Liver (tissue), 9 donors: ENCODE data around the gene FH. TPM values are rescaled to one million over a fixed set of nuclear protein-coding genes. Genes with fewer than 3 reads are reported as not detected.

ENCODE experiments used
- DNase-seq: peaks from one replicate; pipeline ENCODE4 v3.0.0-alpha.2; 2017; ENCODE audit warnings: low spot score
- H3K27ac ChIP-seq, 2 donors: one replicate each; pipeline ENCODE4 v1.7.0; 2013; ENCODE audit warnings: inconsistent platforms in 2 of 2, low read length in 2 of 2, control low read depth in 1 of 2, low read depth in 1 of 2, mild to moderate bottlenecking in 1 of 2
- H3K27me3 ChIP-seq, 4 donors: one replicate each; pipeline versions ENCODE4 v1.6.1 to v1.7.0; 2013; ENCODE audit warnings: low read length in 3 of 4, inconsistent platforms in 1 of 4, mild to moderate bottlenecking in 1 of 4, moderate library complexity in 1 of 4; ENCODE audit not compliant: control insufficient read depth in 4 of 4, insufficient read depth in 4 of 4
- H3K36me3 ChIP-seq, 4 donors: one replicate each; pipeline versions ENCODE4 v1.6.1 to v1.7.0; 2013; ENCODE audit warnings: low read length in 3 of 4, mild to moderate bottlenecking in 3 of 4, low read depth in 1 of 4, moderate library complexity in 1 of 4; ENCODE audit not compliant: control insufficient read depth in 4 of 4, insufficient read depth in 3 of 4
- H3K4me1 ChIP-seq, 4 donors: one replicate each; pipeline versions ENCODE4 v1.6.1 to v1.7.0; 2013; ENCODE audit warnings: low read length in 3 of 4, mild to moderate bottlenecking in 3 of 4, moderate library complexity in 1 of 4; ENCODE audit not compliant: control insufficient read depth in 4 of 4, insufficient read depth in 4 of 4
- H3K4me3 ChIP-seq, 3 donors: one replicate each; pipeline versions ENCODE4 v1.6.1 to v1.7.0; 2013; ENCODE audit warnings: low read length in 3 of 3, control low read depth in 1 of 3, low read depth in 1 of 3, mild to moderate bottlenecking in 1 of 3
- H3K9ac ChIP-seq, 2 donors: one replicate each; pipeline ENCODE4 v1.7.0; 2013; ENCODE audit warnings: low read length in 2 of 2, mild to moderate bottlenecking in 2 of 2, moderate library complexity in 2 of 2, control low read depth in 1 of 2, low read depth in 1 of 2
- H3K9me3 ChIP-seq, 4 donors: one replicate each; pipeline versions ENCODE4 v1.6.1 to v1.7.0; 2013; ENCODE audit warnings: low read length in 3 of 4; ENCODE audit not compliant: control insufficient read depth in 4 of 4
- EGR1 ChIP-seq, 2 donors: IDR thresholded peaks; 2 replicates each; pipeline ENCODE4 v1.6.1; 2016 to 2018; ENCODE audit warnings: antibody characterized with exemption in 2 of 2, low read depth in 2 of 2
- FOXA1 ChIP-seq: IDR thresholded peaks from 2 replicates; pipeline ENCODE4 v1.6.1; 2016; ENCODE audit warnings: antibody characterized with exemption
- FOXA2 ChIP-seq: IDR thresholded peaks from 2 replicates; pipeline ENCODE4 v1.6.1; 2016; ENCODE audit warnings: antibody characterized with exemption
- HNF4A ChIP-seq, 2 donors: conservative IDR thresholded peaks; 2 replicates each; pipeline ENCODE4 v1.6.1; 2016; ENCODE audit warnings: antibody characterized with exemption in 2 of 2, mild to moderate bottlenecking in 2 of 2
- JUND ChIP-seq, 2 donors: IDR thresholded peaks; 2 replicates each; pipeline ENCODE4 v1.6.1; 2016; ENCODE audit warnings: antibody characterized with exemption in 2 of 2
- RAD21 ChIP-seq, 2 donors: IDR thresholded peaks; 2 replicates each; pipeline ENCODE4 v1.6.1; 2016; ENCODE audit warnings: antibody characterized with exemption in 2 of 2, mild to moderate bottlenecking in 2 of 2
- SP1 ChIP-seq: IDR thresholded peaks from 2 replicates; pipeline ENCODE4 v1.6.1; 2018; ENCODE audit warnings: antibody characterized with exemption, mild to moderate bottlenecking
- TAF1 ChIP-seq: conservative IDR thresholded peaks from 2 replicates; pipeline ENCODE4 v1.6.1; 2016; ENCODE audit warnings: antibody characterized with exemption, mild to moderate bottlenecking
- YY1 ChIP-seq: IDR thresholded peaks from 2 replicates; pipeline ENCODE4 v1.6.1; 2016; ENCODE audit warnings: antibody characterized with exemption, mild to moderate bottlenecking
- WGBS: extraction: QIAGEN DNeasy Blood & Tissue Kit; methylation state at CpG from one replicate; pipeline ENCODE4 v1.1.7; 2013; 5-methylcytosine and 5-hydroxymethylcytosine counted together
- polyA plus RNA-seq, 2 donors: library from polyadenylated mRNA; stranded (reverse) in 1 of 2; unstranded in 1 of 2; fragments of 200-250 nt in 1 of 2; fragments of >200 nt in 1 of 2; fragmentation: Nextera tagmentation in 1 of 2; extraction: Ambion mirVana in 1 of 2; gene quantifications; one replicate each; pipeline versions ENCODE4 v1.2.1 to v1.2.3, GENCODE V29; 2013 to 2015
- total RNA-seq, 2 donors: library from RNA; depleted of rRNA; stranded (reverse); fragments of >200 nt; gene quantifications; one replicate each; pipeline ENCODE4 v1.2.3, GENCODE V29; 2014
- TF ChIP-seq, protein P1 (sequence below): IDR thresholded peaks from 2 replicates; pipeline ENCODE4 v1.6.1; 2016; ENCODE audit warnings: antibody characterized with exemption
- TF ChIP-seq, protein P2 (sequence below): IDR thresholded peaks from 2 replicates; pipeline ENCODE4 v1.6.1; 2016; ENCODE audit warnings: antibody characterized with exemption
- TF ChIP-seq, protein P3 (sequence below): IDR thresholded peaks from 2 replicates; pipeline ENCODE4 v1.6.1; 2016; ENCODE audit warnings: antibody characterized with exemption
- TF ChIP-seq, protein P4 (sequence below): fragments of 150-350 bp; IDR thresholded peaks from 2 replicates; pipeline ENCODE4 v1.5.1; 2017; ENCODE audit warnings: improper control_type of control experiment, low read depth, low read length; ENCODE audit not compliant: missing input control
- TF ChIP-seq, protein P5 (sequence below): IDR thresholded peaks from 2 replicates; pipeline ENCODE4 v1.6.1; 2016; ENCODE audit warnings: antibody characterized with exemption, mild to moderate bottlenecking
- donor health status: healthy.
- donor health status: healthy.
- donor health status: healthy.
- donor health status: healthy.
- donor health status: healthy.

Gene FH
- total and polyA plus RNA-seq, 4 donors: 68.3 to 145 (median 120) TPM

DNA sequence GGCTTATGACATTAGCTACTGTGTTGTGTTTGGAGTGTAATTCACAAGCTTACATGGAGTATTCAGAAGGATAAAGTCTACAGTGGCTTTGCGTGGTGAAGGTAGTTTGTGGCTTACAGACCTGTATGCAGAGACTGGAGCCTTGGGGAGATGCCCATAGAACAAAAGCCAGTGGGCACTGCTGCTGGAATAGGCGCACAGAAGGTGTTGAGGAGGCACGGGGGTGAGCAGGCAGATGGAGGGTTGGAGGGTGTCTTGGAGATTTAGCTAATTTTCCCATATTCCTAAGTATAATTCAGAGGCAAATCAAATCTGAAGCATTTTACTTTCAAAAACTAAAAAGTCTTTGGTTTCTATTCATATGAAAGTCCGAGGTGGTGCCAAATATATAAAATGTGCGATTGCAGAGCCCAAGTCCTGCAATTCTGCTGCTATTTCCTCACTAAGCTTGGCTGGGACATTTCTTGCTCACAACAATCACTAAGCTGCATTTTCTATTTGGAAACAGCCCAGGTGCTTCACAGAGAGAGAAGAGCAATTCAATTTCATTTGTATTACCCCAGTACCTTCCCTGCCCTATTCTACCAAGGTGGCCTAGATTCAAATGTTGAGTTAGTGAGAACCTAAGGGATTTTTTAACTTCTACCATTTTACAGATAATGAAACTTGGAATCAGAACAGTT lies 48.5 kb downstream of the FH start:
- Histone ChIP-seq H3K9me3 (no peaks in the 10 kb centered on the region), H3K27ac (no peak overlapping the region), H3K4me1 (no peaks in the 10 kb centered on the region), H3K4me3 (no peak overlapping the region), H3K9ac (no peak overlapping the region), H3K27me3 (no peaks in the 10 kb centered on the region), H3K36me3 (no peaks in the 10 kb centered on the region)
- 86% methylated on average over 5 of the region's 5 CpGs for WGBS
- TF ChIP-seq FOXA1: no peak
- TF ChIP-seq, protein P1, sequence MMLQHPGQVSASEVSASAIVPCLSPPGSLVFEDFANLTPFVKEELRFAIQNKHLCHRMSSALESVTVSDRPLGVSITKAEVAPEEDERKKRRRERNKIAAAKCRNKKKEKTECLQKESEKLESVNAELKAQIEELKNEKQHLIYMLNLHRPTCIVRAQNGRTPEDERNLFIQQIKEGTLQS: no peak
- no peak for TF ChIP-seq EGR1 (IDR thresholded peaks at IDR 0.05; ENCODE audit: low read depth in 2 of 2)
- TF ChIP-seq TAF1: no peak
- no peak for TF ChIP-seq RAD21 (IDR thresholded peaks at IDR 0.05)
- TF ChIP-seq, protein P2, sequence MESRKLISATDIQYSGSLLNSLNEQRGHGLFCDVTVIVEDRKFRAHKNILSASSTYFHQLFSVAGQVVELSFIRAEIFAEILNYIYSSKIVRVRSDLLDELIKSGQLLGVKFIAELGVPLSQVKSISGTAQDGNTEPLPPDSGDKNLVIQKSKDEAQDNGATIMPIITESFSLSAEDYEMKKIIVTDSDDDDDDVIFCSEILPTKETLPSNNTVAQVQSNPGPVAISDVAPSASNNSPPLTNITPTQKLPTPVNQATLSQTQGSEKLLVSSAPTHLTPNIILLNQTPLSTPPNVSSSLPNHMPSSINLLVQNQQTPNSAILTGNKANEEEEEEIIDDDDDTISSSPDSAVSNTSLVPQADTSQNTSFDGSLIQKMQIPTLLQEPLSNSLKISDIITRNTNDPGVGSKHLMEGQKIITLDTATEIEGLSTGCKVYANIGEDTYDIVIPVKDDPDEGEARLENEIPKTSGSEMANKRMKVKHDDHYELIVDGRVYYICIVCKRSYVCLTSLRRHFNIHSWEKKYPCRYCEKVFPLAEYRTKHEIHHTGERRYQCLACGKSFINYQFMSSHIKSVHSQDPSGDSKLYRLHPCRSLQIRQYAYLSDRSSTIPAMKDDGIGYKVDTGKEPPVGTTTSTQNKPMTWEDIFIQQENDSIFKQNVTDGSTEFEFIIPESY: no peak
- no peak for TF ChIP-seq HNF4A (conservative IDR thresholded peaks at IDR 0.05)
- no peak for TF ChIP-seq YY1
- TF ChIP-seq, protein P3, sequence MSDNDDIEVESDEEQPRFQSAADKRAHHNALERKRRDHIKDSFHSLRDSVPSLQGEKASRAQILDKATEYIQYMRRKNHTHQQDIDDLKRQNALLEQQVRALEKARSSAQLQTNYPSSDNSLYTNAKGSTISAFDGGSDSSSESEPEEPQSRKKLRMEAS: no peak
- TF ChIP-seq, protein P4, sequence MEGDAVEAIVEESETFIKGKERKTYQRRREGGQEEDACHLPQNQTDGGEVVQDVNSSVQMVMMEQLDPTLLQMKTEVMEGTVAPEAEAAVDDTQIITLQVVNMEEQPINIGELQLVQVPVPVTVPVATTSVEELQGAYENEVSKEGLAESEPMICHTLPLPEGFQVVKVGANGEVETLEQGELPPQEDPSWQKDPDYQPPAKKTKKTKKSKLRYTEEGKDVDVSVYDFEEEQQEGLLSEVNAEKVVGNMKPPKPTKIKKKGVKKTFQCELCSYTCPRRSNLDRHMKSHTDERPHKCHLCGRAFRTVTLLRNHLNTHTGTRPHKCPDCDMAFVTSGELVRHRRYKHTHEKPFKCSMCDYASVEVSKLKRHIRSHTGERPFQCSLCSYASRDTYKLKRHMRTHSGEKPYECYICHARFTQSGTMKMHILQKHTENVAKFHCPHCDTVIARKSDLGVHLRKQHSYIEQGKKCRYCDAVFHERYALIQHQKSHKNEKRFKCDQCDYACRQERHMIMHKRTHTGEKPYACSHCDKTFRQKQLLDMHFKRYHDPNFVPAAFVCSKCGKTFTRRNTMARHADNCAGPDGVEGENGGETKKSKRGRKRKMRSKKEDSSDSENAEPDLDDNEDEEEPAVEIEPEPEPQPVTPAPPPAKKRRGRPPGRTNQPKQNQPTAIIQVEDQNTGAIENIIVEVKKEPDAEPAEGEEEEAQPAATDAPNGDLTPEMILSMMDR: no peak
- no peak for TF ChIP-seq SP1
- TF ChIP-seq, protein P5, sequence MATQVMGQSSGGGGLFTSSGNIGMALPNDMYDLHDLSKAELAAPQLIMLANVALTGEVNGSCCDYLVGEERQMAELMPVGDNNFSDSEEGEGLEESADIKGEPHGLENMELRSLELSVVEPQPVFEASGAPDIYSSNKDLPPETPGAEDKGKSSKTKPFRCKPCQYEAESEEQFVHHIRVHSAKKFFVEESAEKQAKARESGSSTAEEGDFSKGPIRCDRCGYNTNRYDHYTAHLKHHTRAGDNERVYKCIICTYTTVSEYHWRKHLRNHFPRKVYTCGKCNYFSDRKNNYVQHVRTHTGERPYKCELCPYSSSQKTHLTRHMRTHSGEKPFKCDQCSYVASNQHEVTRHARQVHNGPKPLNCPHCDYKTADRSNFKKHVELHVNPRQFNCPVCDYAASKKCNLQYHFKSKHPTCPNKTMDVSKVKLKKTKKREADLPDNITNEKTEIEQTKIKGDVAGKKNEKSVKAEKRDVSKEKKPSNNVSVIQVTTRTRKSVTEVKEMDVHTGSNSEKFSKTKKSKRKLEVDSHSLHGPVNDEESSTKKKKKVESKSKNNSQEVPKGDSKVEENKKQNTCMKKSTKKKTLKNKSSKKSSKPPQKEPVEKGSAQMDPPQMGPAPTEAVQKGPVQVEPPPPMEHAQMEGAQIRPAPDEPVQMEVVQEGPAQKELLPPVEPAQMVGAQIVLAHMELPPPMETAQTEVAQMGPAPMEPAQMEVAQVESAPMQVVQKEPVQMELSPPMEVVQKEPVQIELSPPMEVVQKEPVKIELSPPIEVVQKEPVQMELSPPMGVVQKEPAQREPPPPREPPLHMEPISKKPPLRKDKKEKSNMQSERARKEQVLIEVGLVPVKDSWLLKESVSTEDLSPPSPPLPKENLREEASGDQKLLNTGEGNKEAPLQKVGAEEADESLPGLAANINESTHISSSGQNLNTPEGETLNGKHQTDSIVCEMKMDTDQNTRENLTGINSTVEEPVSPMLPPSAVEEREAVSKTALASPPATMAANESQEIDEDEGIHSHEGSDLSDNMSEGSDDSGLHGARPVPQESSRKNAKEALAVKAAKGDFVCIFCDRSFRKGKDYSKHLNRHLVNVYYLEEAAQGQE: no peak
- no peak for TF ChIP-seq FOXA2
- TF ChIP-seq JUND (IDR thresholded peaks at IDR 0.05): no peak
- DNase-seq: no peak

DNA sequence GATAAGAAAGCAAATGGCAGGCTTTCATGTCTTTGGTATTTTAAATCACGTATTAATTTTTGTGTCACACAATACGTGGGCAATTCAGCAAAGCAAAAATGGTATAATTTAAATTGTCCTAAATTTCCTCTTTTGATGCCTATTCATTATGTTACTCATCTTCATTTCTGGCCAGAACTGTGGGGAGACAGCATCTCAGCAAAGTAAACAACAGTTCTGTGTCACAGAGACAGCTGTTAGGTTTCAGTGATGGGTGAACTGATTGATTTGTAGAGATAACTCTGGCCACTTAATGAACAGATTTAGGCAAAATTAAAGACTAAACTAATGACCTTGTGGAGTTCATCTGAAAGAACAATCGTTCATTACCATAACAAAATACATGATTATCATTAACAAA lies 49.2 kb downstream of the FH start:
- WGBS: 77% methylated on average over 3 of the region's 3 CpGs
- Histone ChIP-seq H3K9me3 (no peaks in the 10 kb centered on the region), H3K36me3 (no peaks in the 10 kb centered on the region)

More for the DNA sequence above, 49.2 kb downstream of the FH start:
- Histone ChIP-seq H3K27me3 (no peaks in the 10 kb centered on the region), H3K27ac (no peak overlapping the region), H3K9ac (no peak overlapping the region), H3K4me1 (no peaks in the 10 kb centered on the region), H3K4me3 (no peak overlapping the region)
- no peak for DNase-seq
- TF ChIP-seq YY1: no peak
